HG02588 (cell line): Measurements from ENCODE around the gene PPFIBP2.

ENCODE experiments used
- ATAC-seq: cut with Tn5 transposase; IDR thresholded peaks from one replicate; pipeline ENCODE4 v1.9.1; 2021; ENCODE audit warnings: mild to moderate bottlenecking, moderate library complexity; ENCODE audit not compliant: unreplicated experiment

Gene PPFIBP2

GRCh38 chr11:7575841-7576725, 62.3 kb downstream of the PPFIBP2 start:
- no peak for ATAC-seq

DNA sequence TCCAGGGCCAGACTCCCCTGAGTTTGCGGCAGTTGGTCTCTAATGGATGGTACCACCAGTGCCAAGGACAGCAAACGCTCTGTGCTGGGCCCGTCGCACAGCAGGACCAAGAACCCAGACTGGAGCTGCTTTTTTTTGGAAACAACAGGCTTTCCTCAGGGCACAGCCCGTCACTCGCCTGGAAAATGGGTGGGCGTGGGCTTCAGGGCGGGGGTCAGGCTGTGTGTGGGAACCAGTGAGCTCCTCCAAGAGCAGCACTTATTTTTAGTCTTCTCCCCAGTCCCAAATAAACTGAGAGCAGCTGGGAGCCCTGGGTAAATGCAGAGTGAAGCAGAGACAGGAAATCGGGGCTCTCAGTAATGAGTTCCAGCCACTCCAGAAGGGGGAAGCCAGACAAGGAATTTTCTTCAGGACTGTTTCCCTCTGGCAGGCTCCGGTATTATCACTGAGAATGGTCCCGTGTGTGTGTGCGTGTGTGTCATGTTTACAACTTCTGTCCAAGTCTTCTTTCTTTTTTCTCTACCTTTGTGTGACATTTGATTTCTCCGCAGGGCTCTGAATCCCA, 63.0 kb downstream of the PPFIBP2 start:
- ATAC-seq: no peak

GRCh38 chr11:7577291-7578190, 63.7 kb downstream of the PPFIBP2 start:
- no peak for ATAC-seq

DNA sequence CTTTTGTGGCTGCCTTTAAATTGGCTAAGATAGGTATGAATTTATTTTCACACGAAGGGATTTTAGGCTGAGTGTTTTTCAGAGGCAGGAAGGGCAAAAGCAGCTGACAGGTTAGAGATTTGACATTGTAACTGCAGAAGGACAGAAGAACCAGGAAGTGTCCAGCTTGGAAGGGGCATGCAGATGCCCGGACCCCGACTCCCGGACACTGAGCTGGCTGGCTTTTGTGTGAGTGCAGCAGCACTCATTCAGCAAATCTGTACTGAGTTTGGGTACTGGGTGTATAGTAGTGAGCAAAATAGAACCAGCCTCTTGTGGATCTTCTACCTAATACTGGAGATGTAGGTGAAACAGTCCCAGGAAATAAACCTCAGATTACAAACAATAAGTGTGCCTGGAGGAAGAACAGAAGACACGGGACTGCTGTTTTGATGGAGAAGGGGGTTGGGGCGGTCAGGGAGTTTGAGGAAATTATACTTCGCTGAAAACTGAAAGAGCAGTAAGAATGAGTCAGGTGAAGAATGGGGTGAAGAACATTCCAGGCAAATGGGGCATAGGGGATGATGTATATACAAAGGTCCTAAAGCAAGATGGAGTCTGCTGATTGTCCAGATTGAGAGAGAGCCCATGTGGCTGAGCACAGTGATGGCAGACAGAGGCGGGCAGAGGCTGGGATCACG, 64.6 kb downstream of the PPFIBP2 start:
- ATAC-seq: no peak

- ATAC-seq: no peak
Measured at GRCh38 chr11:7579361-7579791, 65.6 kb downstream of the PPFIBP2 start.

GRCh38 chr11:7581021-7581590, 67.3 kb downstream of the PPFIBP2 start:
- no peak for ATAC-seq

DNA sequence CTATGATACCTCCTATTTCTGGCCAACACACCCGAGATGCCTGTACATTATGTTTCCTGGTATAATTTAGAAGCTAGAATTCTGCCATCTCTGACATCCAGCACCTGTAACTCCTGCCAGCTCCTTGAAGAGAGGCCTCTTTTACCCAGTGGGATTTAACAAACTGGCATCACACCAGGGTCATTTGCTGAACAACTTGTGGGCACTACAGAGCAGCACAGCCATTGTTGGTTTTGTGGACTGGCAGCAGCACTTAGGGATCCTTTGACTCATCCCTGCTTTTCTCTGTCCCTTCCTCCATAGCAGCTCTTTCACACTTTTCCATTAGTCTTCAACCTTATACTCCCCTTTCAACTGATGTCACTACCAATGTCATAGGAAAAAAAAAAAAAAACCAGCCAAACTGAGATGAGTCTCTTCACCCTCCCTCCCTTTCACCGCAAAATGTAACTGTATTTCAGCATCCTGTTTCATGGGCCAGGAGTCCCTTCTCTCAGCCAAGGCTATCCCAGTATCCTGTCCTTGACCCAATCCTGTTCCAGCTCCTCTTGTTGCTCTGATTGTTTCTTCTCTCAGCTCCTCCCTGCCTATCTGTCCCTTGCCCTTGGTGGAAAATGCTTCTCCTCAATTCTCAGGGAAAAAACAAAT, 68.7 kb downstream of the PPFIBP2 start:
- no peak for ATAC-seq

GRCh38 chr11:7583248-7583647, 69.4 kb downstream of the PPFIBP2 start:
- no peak for ATAC-seq

DNA sequence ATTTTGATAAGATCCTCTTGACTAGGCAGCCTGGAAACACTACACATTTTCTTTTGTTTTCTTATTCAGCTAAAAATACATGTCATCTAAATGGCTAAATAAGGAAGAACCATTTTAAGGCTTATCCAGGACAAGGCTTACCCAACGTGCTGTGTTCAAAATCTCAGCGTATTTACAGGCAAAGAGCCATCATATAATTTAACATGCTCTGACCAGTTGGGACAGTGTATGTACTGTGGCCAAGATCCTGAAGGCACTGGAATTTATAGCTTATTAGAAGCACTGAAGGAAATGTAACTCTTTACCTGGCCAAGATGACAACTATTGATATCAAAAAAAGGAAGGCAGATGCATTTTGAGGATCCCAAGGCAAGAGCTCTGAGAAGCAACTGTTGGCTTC, 71.1 kb downstream of the PPFIBP2 start:
- no peak for ATAC-seq

DNA sequence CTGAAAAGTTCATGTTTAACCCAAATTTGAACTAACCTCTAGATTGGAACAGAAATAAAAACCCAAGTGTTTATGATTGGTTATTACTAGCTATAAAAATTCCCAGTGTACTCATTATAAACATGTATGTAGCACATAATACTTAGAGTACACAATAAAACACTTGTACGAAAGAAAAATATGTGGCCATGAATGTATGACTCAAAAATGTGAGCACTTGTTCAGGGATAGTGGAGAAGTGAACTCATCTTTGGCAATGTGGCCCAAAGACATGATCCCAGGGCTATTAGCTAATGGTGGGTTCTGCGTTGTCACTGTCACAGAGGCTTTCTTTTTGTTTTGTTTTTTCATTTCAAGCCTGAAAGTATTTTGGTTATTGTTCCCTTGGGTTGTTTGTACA, 72.0 kb downstream of the PPFIBP2 start:
- ATAC-seq: no peak

GRCh38 chr11:7586376-7586775, 72.6 kb downstream of the PPFIBP2 start:
- ATAC-seq: no peak

DNA sequence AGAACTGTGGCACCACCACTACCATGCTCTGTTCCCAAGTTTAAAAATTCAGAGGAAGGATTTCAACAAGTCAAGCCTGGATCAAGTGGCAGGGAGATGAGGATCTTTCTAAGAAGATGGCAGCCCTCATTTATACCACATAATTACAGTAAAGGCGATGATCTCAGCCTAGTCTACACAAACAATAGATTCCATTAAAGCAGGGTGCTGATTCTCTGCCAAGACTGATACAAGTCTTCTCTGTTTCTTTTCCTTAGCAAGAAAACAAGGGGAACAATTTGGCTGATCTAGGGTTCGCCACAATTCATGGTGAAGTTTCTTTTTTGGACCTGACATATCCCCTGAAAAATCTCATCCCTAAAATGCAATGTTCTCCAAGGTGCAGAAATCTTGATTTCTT, 73.9 kb downstream of the PPFIBP2 start:
- no peak for ATAC-seq

DNA sequence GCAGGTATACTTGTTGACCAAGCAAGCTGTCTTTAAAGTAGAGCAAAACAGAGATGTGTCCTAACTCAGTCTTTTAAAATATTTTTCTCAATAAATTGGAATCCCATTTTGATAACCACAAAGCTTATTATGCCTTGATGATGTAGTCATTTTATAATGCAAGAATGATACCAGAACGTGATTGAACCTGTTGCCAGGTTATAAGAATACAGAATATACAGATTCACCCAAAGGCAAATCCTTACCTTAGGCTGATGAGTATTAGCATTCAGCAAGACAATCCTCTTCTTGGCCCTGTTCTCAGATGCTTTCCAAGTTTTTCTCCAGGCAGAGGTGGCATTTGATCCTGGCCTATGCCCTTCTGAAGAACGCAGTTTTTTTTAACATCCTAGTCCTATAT, 76.1 kb downstream of the PPFIBP2 start:
- no peak for ATAC-seq

DNA sequence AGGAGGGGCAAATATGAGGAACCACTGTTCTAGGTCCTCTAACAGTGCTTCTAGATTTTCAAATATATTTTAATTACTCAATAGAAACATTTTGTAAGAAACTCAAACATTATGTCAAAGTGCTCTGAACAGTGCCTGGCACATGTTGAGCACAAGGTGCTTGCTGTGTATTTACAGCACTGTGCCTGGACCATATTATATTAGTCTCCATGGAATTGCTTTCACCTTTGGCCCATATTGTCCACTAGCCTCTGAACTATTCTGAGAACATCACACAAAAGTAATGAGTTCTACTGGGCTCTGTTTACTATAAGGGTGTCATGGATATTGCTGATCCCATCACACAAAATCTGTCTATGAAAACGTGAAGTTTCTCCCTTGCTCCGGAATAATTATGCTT, 76.7 kb downstream of the PPFIBP2 start:
- no peak for ATAC-seq

DNA sequence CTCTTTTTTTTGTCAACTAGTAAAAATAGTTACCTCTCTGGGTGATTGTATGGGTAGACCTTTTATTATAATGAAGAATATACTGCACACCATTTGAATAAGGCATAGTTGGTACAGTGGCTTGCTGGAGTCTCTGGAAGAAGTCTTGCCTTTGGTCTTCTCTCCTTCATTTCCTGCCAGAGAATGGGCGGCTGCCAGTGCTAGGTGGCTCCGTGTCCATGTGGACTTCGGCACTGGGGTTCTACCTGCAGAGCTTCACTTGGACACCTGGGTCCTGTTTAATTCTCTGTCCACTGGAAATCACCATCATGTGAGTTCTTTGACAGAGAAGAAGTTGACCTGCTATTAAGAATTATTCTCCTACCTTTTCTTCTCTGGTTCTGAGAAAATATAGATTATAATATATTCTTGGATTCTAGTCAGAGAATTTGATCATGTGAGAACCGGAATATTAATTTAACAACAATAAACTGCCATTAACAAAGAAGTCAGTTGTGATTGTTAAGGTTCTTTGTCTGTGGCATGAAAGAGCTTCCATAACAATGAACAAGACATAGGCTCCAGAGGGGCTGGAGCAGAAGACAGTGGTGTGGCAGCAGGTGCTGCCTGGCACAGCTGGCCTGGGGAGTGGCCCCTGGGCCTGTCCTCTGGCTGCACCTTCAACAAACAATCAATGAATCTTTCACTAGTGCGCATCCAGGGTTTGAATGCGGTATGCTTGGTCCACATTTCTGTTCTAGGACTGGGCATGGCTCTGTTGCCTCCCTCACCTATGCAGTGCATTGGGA, 77.5 kb downstream of the PPFIBP2 start:
- no peak for ATAC-seq

DNA sequence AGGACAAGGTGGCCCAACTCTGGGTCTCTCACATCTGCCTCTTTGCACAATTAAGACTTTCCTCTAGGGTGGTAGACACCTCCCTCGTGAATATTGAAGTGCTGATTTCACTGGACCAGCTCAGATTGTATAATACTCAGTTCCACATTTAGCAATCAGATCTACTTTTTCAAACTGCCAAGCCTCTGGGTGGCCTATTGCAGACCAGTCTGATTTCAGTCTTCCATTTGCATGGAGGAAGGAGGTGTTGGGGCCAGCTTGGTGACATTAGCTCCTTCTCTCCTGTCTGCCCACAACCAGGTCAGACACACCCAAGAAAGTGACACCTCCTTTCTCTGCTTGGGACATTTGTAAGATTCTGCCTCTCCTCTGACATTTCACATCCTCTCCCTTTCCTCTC, 78.2 kb downstream of the PPFIBP2 start:
- ATAC-seq: no peak

- ATAC-seq: no peak
Measured at GRCh38 chr11:7592711-7593110, 78.9 kb downstream of the PPFIBP2 start.

GRCh38 chr11:7593481-7593880, 79.7 kb downstream of the PPFIBP2 start:
- no peak for ATAC-seq
